Keratinocyte (primary cell): ENCODE data around the gene KRTAP5-4. TPM values are rescaled to one million over a fixed set of nuclear protein-coding genes. Genes with fewer than 3 reads are reported as not detected.

Experiments used
- DNase-seq: peaks from one replicate; pipeline ENCODE4 v3.0.0-alpha.2; 2011; ENCODE audit warnings: low read depth, missing footprints, low spot score
- FAIRE-seq: peaks from 2 replicates; lab custom pipeline; 2011; peaks lifted over from hg19 to GRCh38; lab: Jason Lieb, UNC
- H2AFZ ChIP-seq: 2 replicates; pipeline ENCODE4 v1.6.0; 2012; ENCODE audit warnings: low read length, control low read depth, inconsistent platforms; ENCODE audit not compliant: control insufficient read depth
- H3K27ac ChIP-seq: 2 replicates; pipeline ENCODE4 v1.5.1; 2011; ENCODE audit warnings: low read length; ENCODE audit not compliant: control insufficient read depth, insufficient read depth
- H3K27me3 ChIP-seq: 3 replicates; pipeline ENCODE4 v1.6.0; 2011; ENCODE audit warnings: low read length; ENCODE audit not compliant: control insufficient read depth, insufficient read depth; ENCODE audit errors: extremely low read depth
- H3K36me3 ChIP-seq, 2 experiments: 2 replicates in 1 of 2; 3 replicates in 1 of 2; pipeline ENCODE4 v1.5.1; 2011; ENCODE audit warnings: low read length in 2 of 2, mild to moderate bottlenecking in 1 of 2; ENCODE audit not compliant: control insufficient read depth in 2 of 2, insufficient read depth in 2 of 2; ENCODE audit errors: extremely low read depth in 1 of 2
- H3K4me1 ChIP-seq: 3 replicates; pipeline ENCODE4 v1.5.1; 2011; ENCODE audit warnings: low read length; ENCODE audit not compliant: control insufficient read depth, insufficient read depth; ENCODE audit errors: extremely low read depth
- H3K4me2 ChIP-seq: 3 replicates; pipeline ENCODE4 v1.6.0; 2011; ENCODE audit warnings: low read depth, low read length; ENCODE audit not compliant: control insufficient read depth, insufficient read depth; ENCODE audit errors: extremely low read depth
- H3K4me3 ChIP-seq, 3 experiments: fragments of 200-600 bp in 1 of 3; sonication (generic) in 1 of 3; 2 replicates in 2 of 3; 3 replicates in 1 of 3; pipeline ENCODE4 v1.5.1; 2011 to 2016; ENCODE audit warnings: low read length in 3 of 3, mild to moderate bottlenecking in 3 of 3, control low read depth in 2 of 3, inconsistent platforms in 1 of 3, low read depth in 1 of 3, mixed read lengths in 1 of 3, mixed run types in 1 of 3, moderate library complexity in 1 of 3; ENCODE audit not compliant: control insufficient read depth in 2 of 3, insufficient read depth in 2 of 3; ENCODE audit errors: extremely low read depth in 1 of 3
- H3K79me2 ChIP-seq: 2 replicates; pipeline ENCODE4 v1.6.0; 2012; ENCODE audit warnings: low read length; ENCODE audit not compliant: control insufficient read depth, insufficient read depth
- H3K9ac ChIP-seq: 3 replicates; pipeline ENCODE4 v1.6.0; 2011; ENCODE audit warnings: low read length; ENCODE audit not compliant: control insufficient read depth, insufficient read depth; ENCODE audit errors: extremely low read depth
- H3K9me1 ChIP-seq: 3 replicates; pipeline ENCODE4 v1.6.0; 2011; ENCODE audit warnings: low read length; ENCODE audit not compliant: control insufficient read depth, insufficient read depth; ENCODE audit errors: extremely low read depth
- H3K9me3 ChIP-seq: 2 replicates; pipeline ENCODE4 v1.5.1; 2012; ENCODE audit warnings: low read depth, low read length; ENCODE audit not compliant: control insufficient read depth
- H4K20me1 ChIP-seq: 3 replicates; pipeline ENCODE4 v1.6.0; 2011; ENCODE audit warnings: low read length; ENCODE audit not compliant: control insufficient read depth, insufficient read depth; ENCODE audit errors: extremely low read depth
- EZH2 ChIP-seq: IDR thresholded peaks from one replicate; pipeline ENCODE4 v1.6.1; 2012; ENCODE audit warnings: inconsistent platforms, mild to moderate bottlenecking, low read length, moderate library complexity
- dilution Hi-C: fragments of 300-500 bp; cut with MboI; formaldehyde crosslinking; loops from one replicate; pipeline ENCODE4 v1.7.0; 2020; ENCODE audit warnings: low sequenced_read_pairs; ENCODE audit not compliant: extremely low pct_ligation_motif_present
- polyA plus RNA-seq, 5 experiments: library from polyadenylated mRNA; depleted of rRNA in 3 of 5; stranded (reverse) in 3 of 5; stranded (forward) in 1 of 5; unstranded in 1 of 5; fragments of >200 nt; gene quantifications; 1 replicate in 1 of 5; 2 replicates in 3 of 5; 3 replicates in 1 of 5; pipeline versions ENCODE4 v1.2.1 to v1.2.3, GENCODE V29; 2011 to 2012; ENCODE audit warnings: missing spikeins in 2 of 5, low read depth in 1 of 5, low replicate concordance in 1 of 5
- TF ChIP-seq, protein P1 (sequence below), 3 experiments: IDR thresholded peaks in 1 of 3; conservative IDR thresholded peaks in 1 of 3; optimal IDR thresholded peaks in 1 of 3; 2 replicates in 2 of 3; 3 replicates in 1 of 3; pipeline versions ENCODE3 to v1.5.1; 2011; ENCODE audit warnings: low read length in 3 of 3, mild to moderate bottlenecking in 3 of 3, moderate library complexity in 2 of 3, control low read depth in 1 of 3, inconsistent platforms in 1 of 3; ENCODE audit not compliant: insufficient read depth in 2 of 3; ENCODE audit errors: extremely low read depth in 1 of 3

KRTAP5-4 gene
- polyA plus RNA-seq, 1 donor (not counting 4 experiments of a cell fraction or from before 2014, with no cell fraction given), result not detected

DNA sequence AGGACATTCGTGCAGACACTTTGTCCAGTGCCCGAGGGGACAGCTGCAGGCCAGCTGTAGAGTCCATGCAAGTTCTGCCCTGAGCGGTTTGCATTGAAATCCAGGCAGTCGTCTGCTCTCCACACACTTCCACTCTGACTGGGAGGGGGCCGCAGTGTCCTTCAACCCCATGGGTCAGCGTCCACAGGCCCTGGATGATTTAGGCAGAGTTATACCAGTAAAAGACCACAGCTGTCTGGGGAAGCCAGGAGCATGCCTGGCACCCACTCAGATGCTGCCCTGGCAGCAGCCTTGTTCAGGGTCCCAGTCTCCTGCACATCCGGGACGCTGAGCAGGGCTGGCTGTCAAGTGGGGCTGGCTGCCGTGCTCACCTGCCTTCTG is 34.1 kb upstream of the KRTAP5-4 start:
- Histone ChIP-seq H3K79me2 (no peaks in the 10 kb centered on the region), H3K4me3 (no peak overlapping the region), H4K20me1 (no peaks in the 10 kb centered on the region), H3K4me1 (peaks cover 6% of the 10 kb centered on the region), H3K4me2 (no peak overlapping the region), H3K27ac (no peak overlapping the region), H3K27me3 (peaks cover 14% of the 10 kb centered on the region), H3K9ac (no peak overlapping the region), H3K36me3 (no peaks in the 10 kb centered on the region), H3K9me3 (no peaks in the 10 kb centered on the region), H2AFZ (no peak overlapping the region), H3K9me1 (no peaks in the 10 kb centered on the region)
- TF ChIP-seq, protein P1, sequence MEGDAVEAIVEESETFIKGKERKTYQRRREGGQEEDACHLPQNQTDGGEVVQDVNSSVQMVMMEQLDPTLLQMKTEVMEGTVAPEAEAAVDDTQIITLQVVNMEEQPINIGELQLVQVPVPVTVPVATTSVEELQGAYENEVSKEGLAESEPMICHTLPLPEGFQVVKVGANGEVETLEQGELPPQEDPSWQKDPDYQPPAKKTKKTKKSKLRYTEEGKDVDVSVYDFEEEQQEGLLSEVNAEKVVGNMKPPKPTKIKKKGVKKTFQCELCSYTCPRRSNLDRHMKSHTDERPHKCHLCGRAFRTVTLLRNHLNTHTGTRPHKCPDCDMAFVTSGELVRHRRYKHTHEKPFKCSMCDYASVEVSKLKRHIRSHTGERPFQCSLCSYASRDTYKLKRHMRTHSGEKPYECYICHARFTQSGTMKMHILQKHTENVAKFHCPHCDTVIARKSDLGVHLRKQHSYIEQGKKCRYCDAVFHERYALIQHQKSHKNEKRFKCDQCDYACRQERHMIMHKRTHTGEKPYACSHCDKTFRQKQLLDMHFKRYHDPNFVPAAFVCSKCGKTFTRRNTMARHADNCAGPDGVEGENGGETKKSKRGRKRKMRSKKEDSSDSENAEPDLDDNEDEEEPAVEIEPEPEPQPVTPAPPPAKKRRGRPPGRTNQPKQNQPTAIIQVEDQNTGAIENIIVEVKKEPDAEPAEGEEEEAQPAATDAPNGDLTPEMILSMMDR (optimal IDR thresholded peaks at IDR 0.05 in 1 of 3, IDR thresholded peaks at IDR 0.05 in 1 of 3, conservative IDR thresholded peaks at IDR 0.05 in 1 of 3; ENCODE audit: extremely low read depth in 1 of 3, insufficient read depth in 2 of 3, low read length in 3 of 3), result no peak
- TF ChIP-seq EZH2, result no peak
- no peak for DNase-seq
- no peak for FAIRE-seq
- dilution Hi-C loops, result no loop called here

DNA sequence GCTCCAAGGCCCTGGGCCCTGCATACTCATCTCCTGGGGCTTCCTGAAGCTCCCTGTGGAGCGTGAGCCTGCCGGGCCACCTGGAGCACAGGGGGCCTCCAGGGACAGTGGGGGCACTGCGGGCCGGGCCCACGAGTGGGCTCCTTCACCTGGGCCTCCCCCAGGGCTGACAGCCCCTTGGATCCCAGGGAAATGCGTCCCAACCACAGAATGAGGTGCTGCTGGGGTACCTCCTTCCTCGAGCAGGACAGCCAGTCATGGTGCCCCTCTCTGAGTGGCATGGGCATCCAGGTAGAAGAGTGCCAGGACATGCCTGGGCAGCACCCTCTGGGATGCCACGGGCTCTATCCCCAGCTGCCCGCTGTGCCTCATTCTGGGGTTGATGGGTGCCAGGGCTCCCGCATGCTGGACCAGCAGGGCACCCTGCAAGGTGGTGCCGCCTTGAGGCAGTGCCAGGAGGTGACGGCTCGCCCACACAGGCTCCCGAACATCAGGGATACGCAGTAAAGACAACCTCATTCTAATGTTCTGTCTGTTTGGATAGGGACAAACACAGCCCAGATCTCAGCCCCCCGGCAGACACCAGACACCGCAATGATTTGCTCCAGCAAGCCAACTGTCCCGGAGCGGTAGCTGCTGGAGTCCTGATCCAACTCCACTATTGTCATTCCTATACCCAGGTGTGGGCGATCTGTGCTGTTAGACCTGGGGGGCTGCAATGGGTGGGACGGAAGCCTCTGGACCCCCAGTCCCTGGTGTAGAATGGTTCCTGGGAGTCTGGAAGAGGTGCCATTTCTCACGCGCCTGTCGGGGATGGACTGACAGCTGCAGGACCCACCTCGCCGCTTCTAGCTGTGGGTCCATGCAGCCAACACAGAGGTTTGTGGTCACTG is 33.5 kb upstream of the KRTAP5-4 start:
- peaks cover 10% of the 10 kb centered on the region for H3K27me3 ChIP-seq
- H3K4me3 ChIP-seq, result no peak overlapping the region
- H3K4me2 ChIP-seq, result no peak overlapping the region
- peaks cover 12% of the 10 kb centered on the region for H3K4me1 ChIP-seq
- H3K79me2 ChIP-seq, result no peaks in the 10 kb centered on the region
- dilution Hi-C loops, result no loop called here
- no peaks in the 10 kb centered on the region for H3K9me1 ChIP-seq
- no peaks in the 10 kb centered on the region for H4K20me1 ChIP-seq
- no peaks in the 10 kb centered on the region for H3K9me3 ChIP-seq
- H3K36me3 ChIP-seq, result no peaks in the 10 kb centered on the region
- no peak overlapping the region for H3K27ac ChIP-seq
- no peak overlapping the region for H3K9ac ChIP-seq
- H2AFZ ChIP-seq, result peak overlapping the region; percentile 30
- FAIRE-seq (no peak), DNase-seq (no peak)
- no peak for TF ChIP-seq EZH2
- TF ChIP-seq, protein P1 (optimal IDR thresholded peaks at IDR 0.05 in 1 of 3, IDR thresholded peaks at IDR 0.05 in 1 of 3, conservative IDR thresholded peaks at IDR 0.05 in 1 of 3; ENCODE audit: extremely low read depth in 1 of 3, insufficient read depth in 2 of 3, low read length in 3 of 3), result peak in 2 of 3 experiments; percentile 11 to 44
